HFFc6 (cell line): ENCODE results near the gene TEX2. TPM values are rescaled to one million over a fixed set of nuclear protein-coding genes. Genes with fewer than 3 reads are reported as not detected.
"Not testable (repeated sequence)": the region's sequence is repeated elsewhere in the genome, so short reads cannot be mapped to it uniquely, and the experiment has no call there.

Experiments used
- DNase-seq: peaks from one replicate; pipeline ENCODE4 v3.0.0-alpha.2; 2018
- H3K27ac Mint-ChIP-seq: 2 replicates; pipeline ENCODE4 v1.8.0; 2020; ENCODE audit warnings: mild to moderate bottlenecking, mixed read lengths
- H3K27me3 Mint-ChIP-seq: 2 replicates; pipeline ENCODE4 v1.8.0; 2021; ENCODE audit warnings: mild to moderate bottlenecking, moderate library complexity, mixed read lengths; ENCODE audit not compliant: insufficient read depth
- H3K36me3 Mint-ChIP-seq: 2 replicates; pipeline ENCODE4 v1.8.0; 2021; ENCODE audit warnings: low read depth, mixed read lengths
- H3K4me1 Mint-ChIP-seq: 2 replicates; pipeline ENCODE4 v1.8.0; 2020; ENCODE audit warnings: low read depth, mixed read lengths
- H3K4me3 Mint-ChIP-seq: 2 replicates; pipeline ENCODE4 v1.8.0; 2020; ENCODE audit warnings: mild to moderate bottlenecking, moderate library complexity, mixed read lengths
- H3K9me3 Mint-ChIP-seq: 2 replicates; pipeline ENCODE4 v1.8.0; 2020; ENCODE audit warnings: mild to moderate bottlenecking, mixed read lengths
- total RNA-seq, 6 experiments: library from RNA; stranded (reverse); fragmentation: NEBNext Ultra II Directional; extraction: Animal tissue kit (Norgen Biotek cat#: 25700); gene quantifications; 2 replicates in 1 of 6; 3 replicates in 5 of 6; pipeline ENCODE4 v1.2.3, GENCODE V29; 2021
- TF ChIP-seq, protein P1 (sequence below): fragments of 200-600 bp; sonication (generic); IDR thresholded peaks from 2 replicates; pipeline ENCODE4 v1.5.0; 2021; ENCODE audit warnings: antibody characterized with exemption, mild to moderate bottlenecking

Gene TEX2
- total RNA-seq, 6 experiments from 2014 or later: 41.2 to 58.7 (median 44.4) TPM

GRCh38 chr17:64190472-64190871 lies 72.6 kb downstream of the TEX2 start:
- Mint-ChIP-seq H3K27me3 (no peaks in the 10 kb centered on the region), H3K4me1 (peaks cover 5% of the 10 kb centered on the region), H3K27ac (no peak overlapping the region), H3K4me3 (no peak overlapping the region), H3K9me3 (no peaks in the 10 kb centered on the region), H3K36me3 (peaks cover 37% of the 10 kb centered on the region)
- TF ChIP-seq, protein P1, sequence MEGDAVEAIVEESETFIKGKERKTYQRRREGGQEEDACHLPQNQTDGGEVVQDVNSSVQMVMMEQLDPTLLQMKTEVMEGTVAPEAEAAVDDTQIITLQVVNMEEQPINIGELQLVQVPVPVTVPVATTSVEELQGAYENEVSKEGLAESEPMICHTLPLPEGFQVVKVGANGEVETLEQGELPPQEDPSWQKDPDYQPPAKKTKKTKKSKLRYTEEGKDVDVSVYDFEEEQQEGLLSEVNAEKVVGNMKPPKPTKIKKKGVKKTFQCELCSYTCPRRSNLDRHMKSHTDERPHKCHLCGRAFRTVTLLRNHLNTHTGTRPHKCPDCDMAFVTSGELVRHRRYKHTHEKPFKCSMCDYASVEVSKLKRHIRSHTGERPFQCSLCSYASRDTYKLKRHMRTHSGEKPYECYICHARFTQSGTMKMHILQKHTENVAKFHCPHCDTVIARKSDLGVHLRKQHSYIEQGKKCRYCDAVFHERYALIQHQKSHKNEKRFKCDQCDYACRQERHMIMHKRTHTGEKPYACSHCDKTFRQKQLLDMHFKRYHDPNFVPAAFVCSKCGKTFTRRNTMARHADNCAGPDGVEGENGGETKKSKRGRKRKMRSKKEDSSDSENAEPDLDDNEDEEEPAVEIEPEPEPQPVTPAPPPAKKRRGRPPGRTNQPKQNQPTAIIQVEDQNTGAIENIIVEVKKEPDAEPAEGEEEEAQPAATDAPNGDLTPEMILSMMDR: no peak
- DNase-seq: no peak

DNA sequence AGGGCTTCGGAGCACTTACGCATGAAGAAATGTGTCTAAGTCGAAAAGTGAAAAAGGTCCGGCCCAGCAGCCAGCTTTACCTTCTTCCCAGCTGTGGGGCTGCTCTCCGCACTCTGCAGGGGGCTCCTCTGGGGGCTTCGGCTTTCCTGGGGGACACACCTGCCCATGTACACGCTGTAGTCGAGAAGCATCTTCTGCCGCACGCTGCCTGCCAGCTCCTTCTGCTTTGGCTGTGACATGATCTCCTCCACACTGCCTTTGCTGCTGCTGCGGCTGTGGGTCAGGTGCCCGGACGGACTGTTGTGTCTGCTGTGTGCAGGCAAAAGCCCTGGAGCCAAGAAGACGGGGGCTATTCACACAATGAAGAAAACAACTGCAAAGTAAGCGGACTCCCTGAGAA lies 75.0 kb downstream of the TEX2 start:
- Mint-ChIP-seq H3K4me3 (no peak overlapping the region), H3K9me3 (no peaks in the 10 kb centered on the region), H3K27ac (no peak overlapping the region), H3K36me3 (peaks cover 33% of the 10 kb centered on the region), H3K4me1 (peaks cover 11% of the 10 kb centered on the region), H3K27me3 (no peaks in the 10 kb centered on the region)
- TF ChIP-seq, protein P1: no peak
- no peak for DNase-seq

DNA sequence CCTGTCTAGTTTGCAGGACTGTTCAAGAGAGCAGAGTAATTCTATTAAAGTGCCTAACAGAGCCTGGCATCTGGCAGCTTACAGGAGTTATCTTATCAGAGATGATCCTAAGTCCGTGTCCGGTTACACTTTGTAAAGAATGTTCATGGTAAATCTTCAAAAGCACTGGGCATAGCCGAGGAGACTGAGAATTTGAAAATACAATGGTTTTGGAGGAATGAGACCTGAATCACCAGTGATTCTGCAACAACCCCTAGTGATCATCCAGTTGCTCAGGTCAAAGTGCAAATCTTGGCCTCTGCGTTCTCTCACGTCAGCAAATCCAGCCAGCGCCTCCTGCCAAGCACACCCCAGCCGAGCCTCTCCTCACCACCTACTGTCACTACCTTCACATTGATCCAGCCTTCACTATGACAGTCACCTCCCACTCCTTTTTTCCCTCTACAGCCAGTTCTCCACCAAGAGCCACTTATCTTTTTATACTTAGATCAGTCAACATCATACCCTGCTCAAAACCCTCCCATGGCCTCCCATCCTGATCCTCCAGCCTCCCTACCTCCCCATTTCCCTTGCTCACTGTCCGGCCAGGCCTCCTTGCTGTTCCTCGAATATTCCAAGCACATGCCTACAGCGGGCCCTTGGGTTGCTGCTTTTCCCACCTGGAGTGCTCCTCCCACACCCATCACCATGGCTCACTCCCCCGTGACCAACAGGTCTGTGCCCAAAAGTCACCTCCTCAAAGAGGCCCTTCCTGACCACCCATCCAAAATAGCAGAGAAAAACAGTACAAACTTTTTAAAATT lies 75.8 kb downstream of the TEX2 start:
- TF ChIP-seq, protein P1: no peak
- Mint-ChIP-seq H3K4me1 (peaks cover 11% of the 10 kb centered on the region), H3K27me3 (no peaks in the 10 kb centered on the region), H3K4me3 (no peak overlapping the region), H3K27ac (no peak overlapping the region), H3K36me3 (peaks cover 25% of the 10 kb centered on the region), H3K9me3 (no peaks in the 10 kb centered on the region)
- no peak for DNase-seq

DNA sequence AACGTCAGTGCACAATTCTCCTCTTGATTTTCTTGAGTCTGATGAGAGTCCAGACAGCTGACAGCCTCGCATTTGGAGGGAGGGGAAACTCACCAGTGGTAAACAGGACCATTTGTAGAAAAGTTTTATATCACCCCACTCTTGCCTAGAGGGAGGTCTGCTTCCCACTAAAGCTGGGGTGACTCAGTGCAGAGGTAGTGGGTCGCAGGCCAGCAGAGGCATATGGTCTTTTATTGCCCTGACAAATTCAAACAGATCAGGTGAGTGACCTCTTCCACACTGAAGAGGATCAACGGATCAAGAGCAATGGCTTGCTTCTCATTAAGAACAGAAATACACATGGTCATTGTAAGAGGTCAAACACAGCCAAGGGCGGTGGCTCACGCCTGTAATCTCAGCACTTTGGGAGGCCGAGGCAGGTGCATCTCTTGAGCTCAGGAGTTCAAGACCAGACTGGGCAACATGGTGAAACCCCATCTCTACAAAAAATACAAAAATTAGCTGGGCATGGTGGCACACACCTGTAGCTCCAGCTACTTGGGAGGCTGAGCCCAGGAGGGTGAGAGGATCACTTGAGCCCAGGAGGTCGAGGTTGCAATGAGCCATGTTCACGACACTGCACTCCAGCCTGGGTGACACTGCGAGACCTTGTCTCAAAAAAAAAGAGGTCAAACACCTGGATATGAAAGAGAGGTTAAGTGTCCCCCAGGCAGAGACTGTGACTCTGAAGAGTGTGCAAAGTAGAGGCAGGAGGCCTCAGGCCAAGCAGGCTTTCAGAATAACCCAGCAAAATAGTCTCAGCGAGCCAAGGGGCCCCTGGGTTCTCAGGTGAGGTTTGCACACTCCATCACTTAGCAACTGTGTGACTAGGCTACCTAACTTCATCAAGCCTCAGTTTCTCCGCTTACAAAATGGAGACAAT lies 76.6 kb downstream of the TEX2 start:
- TF ChIP-seq, protein P1: no peak
- H3K4me3 Mint-ChIP-seq: no peak overlapping the region
- H3K27me3 Mint-ChIP-seq: no peaks in the 10 kb centered on the region
- H3K4me1 Mint-ChIP-seq: peaks cover 11% of the 10 kb centered on the region
- H3K9me3 Mint-ChIP-seq: no peaks in the 10 kb centered on the region
- peaks cover 25% of the 10 kb centered on the region for H3K36me3 Mint-ChIP-seq
- H3K27ac Mint-ChIP-seq: no peak overlapping the region
- DNase-seq: no peak

DNA sequence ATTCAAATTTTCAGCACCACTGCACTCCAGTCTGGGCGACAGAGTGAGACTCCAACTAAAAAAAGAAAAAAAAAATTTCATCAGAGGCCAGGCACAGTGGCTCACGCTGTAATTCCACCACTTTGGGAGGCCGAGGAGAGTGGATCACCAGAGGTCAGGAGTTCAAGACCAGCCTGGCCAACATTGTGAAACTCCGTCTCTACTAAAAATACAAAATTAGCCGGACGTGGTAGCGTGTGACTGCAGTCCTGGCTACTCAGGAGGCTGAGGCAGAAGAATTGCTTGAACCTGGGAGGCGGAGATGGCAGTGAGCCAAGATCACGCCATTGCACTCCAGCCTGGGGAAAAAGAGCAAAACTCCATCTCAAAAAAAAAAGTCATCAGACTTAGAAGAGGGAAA lies 77.5 kb downstream of the TEX2 start:
- peaks cover 23% of the 10 kb centered on the region for H3K36me3 Mint-ChIP-seq
- H3K27me3 Mint-ChIP-seq, H3K4me3 Mint-ChIP-seq, DNase-seq, H3K9me3 Mint-ChIP-seq, H3K27ac Mint-ChIP-seq: not testable (repeated sequence)
- H3K4me1 Mint-ChIP-seq: peaks cover 12% of the 10 kb centered on the region

GRCh38 chr17:64185101-64185500 lies 78.0 kb downstream of the TEX2 start:
- H3K27ac Mint-ChIP-seq: no peak overlapping the region
- DNase-seq: no peak
- no peaks in the 10 kb centered on the region for H3K27me3 Mint-ChIP-seq
- TF ChIP-seq, protein P1: no peak
- peaks cover 28% of the 10 kb centered on the region for H3K36me3 Mint-ChIP-seq
- peaks cover 17% of the 10 kb centered on the region for H3K4me1 Mint-ChIP-seq
- no peaks in the 10 kb centered on the region for H3K9me3 Mint-ChIP-seq
- H3K4me3 Mint-ChIP-seq: no peak overlapping the region
